CD4-positive, alpha-beta T cell treated with Interleukin-21 for 1 hour (primary cell): Measurements from ENCODE around the gene OPRD1.
A peak's percentile ranks its signal among the peaks of the same experiment; 100 is the strongest.
"Not testable (repeated sequence)": the region's sequence is repeated elsewhere in the genome, so short reads cannot be mapped to it uniquely, and the experiment has no call there.

ENCODE experiments used
- DNase-seq: peaks from one replicate; pipeline ENCODE4 v3.0.0-alpha.2; 2020

Gene OPRD1

GRCh38 chr1:28803051-28803450, 8.9 kb upstream of the OPRD1 start:
- DNase-seq = no peak

GRCh38 chr1:28803662-28804061, 8.3 kb upstream of the OPRD1 start:
- DNase-seq = no peak

- DNase-seq = no peak
These were observed 7.9 kb upstream of the OPRD1 start for GRCh38 chr1:28804071-28804470.

GRCh38 chr1:28807046-28807445, 4.9 kb upstream of the OPRD1 start:
- DNase-seq = no peak

- no peak for DNase-seq
These were observed 4.0 kb upstream of the OPRD1 start for GRCh38 chr1:28807986-28808385.

GRCh38 chr1:28811369-28811765, 603 bp upstream of the OPRD1 start:
- no peak for DNase-seq

GRCh38 chr1:28812669-28813468, 899 bp downstream of the OPRD1 start:
- no peak for DNase-seq

GRCh38 chr1:28813931-28814465, 2.0 kb downstream of the OPRD1 start:
- no peak for DNase-seq

- DNase-seq = no peak
These were observed 3.7 kb downstream of the OPRD1 start for GRCh38 chr1:28815533-28816185.

GRCh38 chr1:28817133-28817532, 5.2 kb downstream of the OPRD1 start:
- no peak for DNase-seq

GRCh38 chr1:28819020-28819419, 7.0 kb downstream of the OPRD1 start:
- no peak for DNase-seq

GRCh38 chr1:28822799-28823198, 10.8 kb downstream of the OPRD1 start:
- no peak for DNase-seq

- not testable (repeated sequence) for DNase-seq
These were observed 12.1 kb downstream of the OPRD1 start for GRCh38 chr1:28824061-28824460.

- DNase-seq = not testable (repeated sequence)
These were observed 16.4 kb downstream of the OPRD1 start for GRCh38 chr1:28828227-28828858.

GRCh38 chr1:28830814-28831213, 18.8 kb downstream of the OPRD1 start:
- no peak for DNase-seq

GRCh38 chr1:28832966-28833365, 21.0 kb downstream of the OPRD1 start:
- DNase-seq = no peak

- no peak for DNase-seq
These were observed 21.4 kb downstream of the OPRD1 start for GRCh38 chr1:28833381-28833780.

GRCh38 chr1:28835237-28835650, 23.3 kb downstream of the OPRD1 start:
- DNase-seq = no peak

GRCh38 chr1:28836421-28836956, 24.5 kb downstream of the OPRD1 start:
- no peak for DNase-seq

GRCh38 chr1:28840928-28841544, 29.1 kb downstream of the OPRD1 start:
- no peak for DNase-seq

- DNase-seq = peak; percentile 4
These were observed 34.0 kb downstream of the OPRD1 start for GRCh38 chr1:28845786-28846543.

- not testable (repeated sequence) for DNase-seq
These were observed 35.2 kb downstream of the OPRD1 start for GRCh38 chr1:28847207-28847606.
